HCT116 (cell line): ENCODE results near the gene OR52E1.

ENCODE experiments used
- CTCF ChIP-seq, 3 experiments: fragments of 200-600 bp in 1 of 3; sonication (generic) in 1 of 3; IDR thresholded peaks in 2 of 3; conservative IDR thresholded peaks in 1 of 3; 2 replicates each; pipeline ENCODE4 v1.5.1; 2012 to 2017; ENCODE audit warnings: low read depth in 2 of 3, low read length in 2 of 3, antibody characterized with exemption in 1 of 3, borderline replicate concordance in 1 of 3, control low read depth in 1 of 3, mild to moderate bottlenecking in 1 of 3, mixed read lengths in 1 of 3, mixed run types in 1 of 3, moderate library complexity in 1 of 3; ENCODE audit not compliant: insufficient read depth in 1 of 3
- EZH2 ChIP-seq: fragments of 200-600 bp; sonication (generic); IDR thresholded peaks from 2 replicates; pipeline ENCODE4 v1.6.1; 2017; ENCODE audit warnings: antibody characterized with exemption, mixed run types
- POLR2A ChIP-seq: IDR thresholded peaks from 2 replicates; pipeline ENCODE4 v1.7.0; 2011; ENCODE audit warnings: borderline replicate concordance; ENCODE audit not compliant: insufficient read depth, insufficient read length; ENCODE audit errors: extremely low read depth
- TCF7L2 ChIP-seq: IDR thresholded peaks from 2 replicates; pipeline ENCODE4 v1.7.0; 2011; ENCODE audit warnings: borderline replicate concordance, inconsistent platforms; ENCODE audit not compliant: insufficient read depth, insufficient read length; ENCODE audit errors: extremely low read depth
- YY1 ChIP-seq: IDR thresholded peaks from 2 replicates; pipeline ENCODE4 v1.6.1; 2011; ENCODE audit warnings: low read length, low read depth, moderate library complexity, mild to moderate bottlenecking; ENCODE audit not compliant: insufficient replicate concordance; ENCODE audit errors: extremely low read depth
- ZBTB33 ChIP-seq: IDR thresholded peaks from 2 replicates; pipeline ENCODE4 v1.6.1; 2011; ENCODE audit warnings: mild to moderate bottlenecking, low read length, moderate library complexity; ENCODE audit not compliant: insufficient replicate concordance; ENCODE audit errors: extremely low read depth
- TF ChIP-seq, protein P1 (sequence below): IDR thresholded peaks from 2 replicates; pipeline ENCODE4 v1.6.1; 2012

GRCh38 chr11:5037926-5038325 is 31.4 kb upstream of the OR52E1 start:
- no peak for TF ChIP-seq CTCF (IDR thresholded peaks at IDR 0.05 in 2 of 3, conservative IDR thresholded peaks at IDR 0.05 in 1 of 3; ENCODE audit: borderline replicate concordance in 1 of 3, insufficient read depth in 1 of 3, low read depth in 2 of 3, low read length in 2 of 3)
- no peak for TF ChIP-seq POLR2A
- TF ChIP-seq, protein P1, sequence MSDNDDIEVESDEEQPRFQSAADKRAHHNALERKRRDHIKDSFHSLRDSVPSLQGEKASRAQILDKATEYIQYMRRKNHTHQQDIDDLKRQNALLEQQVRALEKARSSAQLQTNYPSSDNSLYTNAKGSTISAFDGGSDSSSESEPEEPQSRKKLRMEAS = no peak
- no peak for TF ChIP-seq EZH2
- no peak for TF ChIP-seq TCF7L2
- no peak for TF ChIP-seq ZBTB33
- no peak for TF ChIP-seq YY1
